Lung microvascular endothelial cell (primary cell): ENCODE data around the gene CCNI2. TPM values are rescaled to one million over a fixed set of nuclear protein-coding genes. Genes with fewer than 3 reads are reported as not detected.
"Not testable (repeated sequence)": the region's sequence is repeated elsewhere in the genome, so short reads cannot be mapped to it uniquely, and the experiment has no call there.

Experiments
- DNase-seq, 2 donors: peaks; one replicate each; pipeline versions ENCODE4 v3.0.0 to v3.0.0-alpha.2; 2010; ENCODE audit warnings: low read depth in 2 of 2
- total RNA-seq: library from RNA; depleted of rRNA; stranded (reverse); fragments of >200 nt; gene quantifications from 2 replicates; pipeline ENCODE4 v1.2.1, GENCODE V29; 2014

The CCNI2 gene
- total RNA-seq, 1 donor from 2014 or later: not detected

GRCh38 chr5:132780577-132780976, 33.4 kb downstream of the CCNI2 start:
- no peak for DNase-seq

- DNase-seq: no peak
These were observed 33.8 kb downstream of the CCNI2 start for GRCh38 chr5:132781029-132781428.

GRCh38 chr5:132782101-132782500, 34.9 kb downstream of the CCNI2 start:
- peak; percentile 54 to 84 for DNase-seq

- DNase-seq: no peak
These were observed 38.1 kb downstream of the CCNI2 start for GRCh38 chr5:132785365-132785764.

- no peak for DNase-seq
These were observed 38.6 kb downstream of the CCNI2 start for GRCh38 chr5:132785864-132786263.

GRCh38 chr5:132787076-132787475, 39.9 kb downstream of the CCNI2 start:
- DNase-seq: no peak

GRCh38 chr5:132788508-132788907, 41.3 kb downstream of the CCNI2 start:
- no peak for DNase-seq

GRCh38 chr5:132788990-132789886, 42.0 kb downstream of the CCNI2 start:
- no peak for DNase-seq

GRCh38 chr5:132790201-132790865, 43.1 kb downstream of the CCNI2 start:
- no peak for DNase-seq

GRCh38 chr5:132791026-132791425, 43.8 kb downstream of the CCNI2 start:
- DNase-seq: no peak

GRCh38 chr5:132797651-132798050, 50.4 kb downstream of the CCNI2 start:
- no peak for DNase-seq

GRCh38 chr5:132799392-132799791, 52.2 kb downstream of the CCNI2 start:
- DNase-seq: no peak

GRCh38 chr5:132800545-132800944, 53.3 kb downstream of the CCNI2 start:
- DNase-seq: no peak

- DNase-seq: no peak
These were observed 54.9 kb downstream of the CCNI2 start for GRCh38 chr5:132802044-132802684.

GRCh38 chr5:132802685-132803066, 55.5 kb downstream of the CCNI2 start:
- not testable (repeated sequence) for DNase-seq

Other genes with a start within 250 kb of the CCNI2 start
- not detected in 2 replicates for gene IL5, start 203.9 kb upstream of the CCNI2 start, total RNA-seq
- gene RAD50, start 190.4 kb upstream of the CCNI2 start, total RNA-seq: 6.0 and 6.3 TPM in 2 replicates
- not detected in 2 replicates for gene IL13, start 89.3 kb upstream of the CCNI2 start, total RNA-seq
- gene IL4, start 73.4 kb upstream of the CCNI2 start, total RNA-seq: not detected in 2 replicates
- gene KIF3A, start 9.9 kb upstream of the CCNI2 start, total RNA-seq: 3.9 and 4.2 TPM in 2 replicates
- 29.2 and 30.7 TPM in 2 replicates for gene SEPTIN8, start 29.8 kb downstream of the CCNI2 start, total RNA-seq
- not detected in 2 replicates for gene SOWAHA, start 65.9 kb downstream of the CCNI2 start, total RNA-seq
- gene SHROOM1, start 83.2 kb downstream of the CCNI2 start, total RNA-seq: 1.4 and 1.5 TPM in 2 replicates
- not detected in 2 replicates for gene GDF9, start 119.0 kb downstream of the CCNI2 start, total RNA-seq
- 91.5 and 111 TPM in 2 replicates for gene UQCRQ, start 119.2 kb downstream of the CCNI2 start, total RNA-seq
- gene LEAP2, start 126.2 kb downstream of the CCNI2 start, total RNA-seq: under 0.01 TPM in 1 of 2 replicates, not detected in the other
- gene AFF4, start 216.2 kb downstream of the CCNI2 start, total RNA-seq: 19.8 and 20.4 TPM in 2 replicates